GM21526 (cell line): ENCODE data around the gene PMFBP1.

Experiments used
- ATAC-seq: cut with Tn5 transposase; IDR thresholded peaks from one replicate; pipeline ENCODE4 v1.9.1; 2021; ENCODE audit warnings: moderate library complexity; ENCODE audit not compliant: unreplicated experiment, low FRiP score

PMFBP1 gene

GRCh38 chr16:72188541-72188940, 16.6 kb upstream of the PMFBP1 start:
- no peak for ATAC-seq

- ATAC-seq, result no peak
Observed at GRCh38 chr16:72187551-72187950, 15.6 kb upstream of the PMFBP1 start.

- no peak for ATAC-seq
Observed at GRCh38 chr16:72182976-72183375, 11.0 kb upstream of the PMFBP1 start.

GRCh38 chr16:72179204-72179970, 7.4 kb upstream of the PMFBP1 start:
- no peak for ATAC-seq

GRCh38 chr16:72174726-72175125, 2.8 kb upstream of the PMFBP1 start:
- ATAC-seq, result no peak

GRCh38 chr16:72173997-72174396, 2.0 kb upstream of the PMFBP1 start:
- no peak for ATAC-seq

GRCh38 chr16:72171236-72171635, 719 bp downstream of the PMFBP1 start:
- no peak for ATAC-seq

- ATAC-seq, result no peak
Observed at GRCh38 chr16:72169708-72170107, 2.2 kb downstream of the PMFBP1 start.

- no peak for ATAC-seq
Observed at GRCh38 chr16:72168365-72168764, 3.6 kb downstream of the PMFBP1 start.

- no peak for ATAC-seq
Observed at GRCh38 chr16:72166954-72167561, 4.9 kb downstream of the PMFBP1 start.

GRCh38 chr16:72166151-72166550, 5.8 kb downstream of the PMFBP1 start:
- ATAC-seq, result no peak

- no peak for ATAC-seq
Observed at GRCh38 chr16:72164691-72165090, 7.3 kb downstream of the PMFBP1 start.

- no peak for ATAC-seq
Observed at GRCh38 chr16:72162105-72162692, 9.8 kb downstream of the PMFBP1 start.

- ATAC-seq, result no peak
Observed at GRCh38 chr16:72159801-72160200, 12.2 kb downstream of the PMFBP1 start.

GRCh38 chr16:72159386-72159785, 12.6 kb downstream of the PMFBP1 start:
- ATAC-seq, result no peak

- no peak for ATAC-seq
Observed at GRCh38 chr16:72149676-72150464, 22.1 kb downstream of the PMFBP1 start.

GRCh38 chr16:72142476-72142875, 29.5 kb downstream of the PMFBP1 start:
- ATAC-seq, result no peak

- no peak for ATAC-seq
Observed at GRCh38 chr16:72139908-72140307, 32.0 kb downstream of the PMFBP1 start.

GRCh38 chr16:72138064-72138572, 33.8 kb downstream of the PMFBP1 start:
- no peak for ATAC-seq

GRCh38 chr16:72137380-72138063, 34.4 kb downstream of the PMFBP1 start:
- ATAC-seq, result no peak
